Measurements from ENCODE around the gene SCUBE3.

SCUBE3 gene

DNA sequence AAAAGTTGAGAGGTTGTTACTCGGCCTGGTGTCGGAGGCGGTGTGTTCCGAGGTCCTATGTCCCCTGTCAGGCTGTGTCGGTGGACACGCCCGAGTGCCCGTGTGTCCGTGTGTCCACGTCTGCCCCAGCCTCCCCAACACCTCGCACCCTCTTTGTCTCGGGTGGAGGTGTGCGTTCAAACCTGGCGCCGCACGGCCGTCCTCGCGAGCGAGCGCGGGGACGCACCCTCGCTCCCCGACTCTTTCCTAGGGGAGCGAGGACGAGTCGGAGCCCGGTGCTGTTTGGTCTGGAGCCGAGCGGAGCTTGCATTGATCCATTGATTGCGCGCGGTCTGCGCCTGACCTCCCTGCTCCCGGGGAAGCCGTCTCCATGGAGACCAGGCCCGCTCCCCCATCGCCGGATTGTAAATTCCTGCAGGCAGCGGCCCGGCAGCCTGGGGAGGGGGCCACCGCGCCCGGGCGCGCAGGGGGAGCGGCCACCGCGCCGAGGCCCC is 411 bp upstream of the SCUBE3 start:
- DNase-seq (ENCODE audit: low read depth in 1 of 2, low spot score in 1 of 2): no peak
- Histone ChIP-seq H3K27me3 (ENCODE audit: insufficient read depth, poor library complexity, severe bottlenecking) (peaks cover 54% of the 10 kb centered on the region), H3K27ac (replicated peaks) (no peak overlapping the region), H3K4me3 (replicated peaks; ENCODE audit: insufficient read depth, low read length) (no peak overlapping the region)
- TF ChIP-seq GABPA (IDR thresholded peaks at IDR 0.05; ENCODE audit: low read depth) (no peak), POLR2AphosphoS5 (IDR thresholded peaks at IDR 0.05; ENCODE audit: low read depth) (no peak), SPI1 (IDR thresholded peaks at IDR 0.05; ENCODE audit: borderline replicate concordance, low read depth) (no peak)
- TF ChIP-seq, protein P1, sequence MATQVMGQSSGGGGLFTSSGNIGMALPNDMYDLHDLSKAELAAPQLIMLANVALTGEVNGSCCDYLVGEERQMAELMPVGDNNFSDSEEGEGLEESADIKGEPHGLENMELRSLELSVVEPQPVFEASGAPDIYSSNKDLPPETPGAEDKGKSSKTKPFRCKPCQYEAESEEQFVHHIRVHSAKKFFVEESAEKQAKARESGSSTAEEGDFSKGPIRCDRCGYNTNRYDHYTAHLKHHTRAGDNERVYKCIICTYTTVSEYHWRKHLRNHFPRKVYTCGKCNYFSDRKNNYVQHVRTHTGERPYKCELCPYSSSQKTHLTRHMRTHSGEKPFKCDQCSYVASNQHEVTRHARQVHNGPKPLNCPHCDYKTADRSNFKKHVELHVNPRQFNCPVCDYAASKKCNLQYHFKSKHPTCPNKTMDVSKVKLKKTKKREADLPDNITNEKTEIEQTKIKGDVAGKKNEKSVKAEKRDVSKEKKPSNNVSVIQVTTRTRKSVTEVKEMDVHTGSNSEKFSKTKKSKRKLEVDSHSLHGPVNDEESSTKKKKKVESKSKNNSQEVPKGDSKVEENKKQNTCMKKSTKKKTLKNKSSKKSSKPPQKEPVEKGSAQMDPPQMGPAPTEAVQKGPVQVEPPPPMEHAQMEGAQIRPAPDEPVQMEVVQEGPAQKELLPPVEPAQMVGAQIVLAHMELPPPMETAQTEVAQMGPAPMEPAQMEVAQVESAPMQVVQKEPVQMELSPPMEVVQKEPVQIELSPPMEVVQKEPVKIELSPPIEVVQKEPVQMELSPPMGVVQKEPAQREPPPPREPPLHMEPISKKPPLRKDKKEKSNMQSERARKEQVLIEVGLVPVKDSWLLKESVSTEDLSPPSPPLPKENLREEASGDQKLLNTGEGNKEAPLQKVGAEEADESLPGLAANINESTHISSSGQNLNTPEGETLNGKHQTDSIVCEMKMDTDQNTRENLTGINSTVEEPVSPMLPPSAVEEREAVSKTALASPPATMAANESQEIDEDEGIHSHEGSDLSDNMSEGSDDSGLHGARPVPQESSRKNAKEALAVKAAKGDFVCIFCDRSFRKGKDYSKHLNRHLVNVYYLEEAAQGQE (IDR thresholded peaks at IDR 0.05; ENCODE audit: insufficient replicate concordance, low read depth): no peak
- TF ChIP-seq, protein P2, sequence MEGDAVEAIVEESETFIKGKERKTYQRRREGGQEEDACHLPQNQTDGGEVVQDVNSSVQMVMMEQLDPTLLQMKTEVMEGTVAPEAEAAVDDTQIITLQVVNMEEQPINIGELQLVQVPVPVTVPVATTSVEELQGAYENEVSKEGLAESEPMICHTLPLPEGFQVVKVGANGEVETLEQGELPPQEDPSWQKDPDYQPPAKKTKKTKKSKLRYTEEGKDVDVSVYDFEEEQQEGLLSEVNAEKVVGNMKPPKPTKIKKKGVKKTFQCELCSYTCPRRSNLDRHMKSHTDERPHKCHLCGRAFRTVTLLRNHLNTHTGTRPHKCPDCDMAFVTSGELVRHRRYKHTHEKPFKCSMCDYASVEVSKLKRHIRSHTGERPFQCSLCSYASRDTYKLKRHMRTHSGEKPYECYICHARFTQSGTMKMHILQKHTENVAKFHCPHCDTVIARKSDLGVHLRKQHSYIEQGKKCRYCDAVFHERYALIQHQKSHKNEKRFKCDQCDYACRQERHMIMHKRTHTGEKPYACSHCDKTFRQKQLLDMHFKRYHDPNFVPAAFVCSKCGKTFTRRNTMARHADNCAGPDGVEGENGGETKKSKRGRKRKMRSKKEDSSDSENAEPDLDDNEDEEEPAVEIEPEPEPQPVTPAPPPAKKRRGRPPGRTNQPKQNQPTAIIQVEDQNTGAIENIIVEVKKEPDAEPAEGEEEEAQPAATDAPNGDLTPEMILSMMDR (IDR thresholded peaks at IDR 0.05; ENCODE audit: insufficient read depth, low read length): no peak

DNA sequence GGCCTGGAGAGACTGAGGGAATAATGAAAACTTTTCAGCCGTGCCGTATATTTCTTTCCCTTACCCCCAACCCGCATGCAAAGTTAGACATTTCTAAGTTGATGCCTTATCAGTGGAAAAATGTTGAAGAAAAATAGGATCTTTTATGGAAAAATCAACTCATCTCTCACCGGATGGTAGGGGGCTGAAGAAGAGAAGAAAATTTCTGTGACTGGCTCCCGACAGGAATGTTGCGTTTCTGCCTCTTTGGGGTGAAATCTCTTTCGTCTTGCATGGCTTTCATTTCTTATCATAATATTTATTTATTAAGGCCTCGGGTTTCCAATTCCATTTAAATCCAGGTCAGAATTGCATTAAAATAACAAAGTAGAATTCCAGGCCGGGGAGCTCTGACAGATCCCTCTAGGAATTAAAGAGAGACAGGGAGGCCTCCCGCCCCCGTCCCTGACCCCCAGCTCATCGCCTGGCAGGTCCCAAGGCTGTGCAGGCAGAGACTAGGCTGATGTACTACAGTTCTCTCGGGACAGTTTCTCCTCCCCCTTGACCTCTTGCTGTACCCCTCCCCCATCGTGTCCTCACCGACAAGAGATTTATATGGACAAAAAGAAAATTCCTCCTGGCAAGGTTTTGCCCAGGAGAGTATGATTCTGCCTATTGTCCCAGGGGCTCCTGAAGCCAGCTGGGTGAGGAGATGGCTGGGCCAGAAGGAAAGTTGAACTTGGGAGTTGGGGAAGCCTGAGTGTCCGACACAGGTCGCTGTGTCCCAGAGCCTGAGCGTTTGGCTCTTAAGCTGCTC is 1.3 kb downstream of the SCUBE3 start:
- Histone ChIP-seq H3K27ac (replicated peaks) (no peak overlapping the region), H3K27me3 (ENCODE audit: insufficient read depth, poor library complexity, severe bottlenecking) (peaks cover 58% of the 10 kb centered on the region), H3K4me3 (replicated peaks; ENCODE audit: insufficient read depth, low read length) (no peak overlapping the region)
- TF ChIP-seq, protein P2 (IDR thresholded peaks at IDR 0.05; ENCODE audit: insufficient read depth, low read length): no peak
- TF ChIP-seq SPI1 (IDR thresholded peaks at IDR 0.05; ENCODE audit: borderline replicate concordance, low read depth) (no peak), POLR2AphosphoS5 (IDR thresholded peaks at IDR 0.05; ENCODE audit: low read depth) (no peak), GABPA (IDR thresholded peaks at IDR 0.05; ENCODE audit: low read depth) (no peak)
- TF ChIP-seq, protein P1 (IDR thresholded peaks at IDR 0.05; ENCODE audit: insufficient replicate concordance, low read depth): no peak
- no peak for DNase-seq (ENCODE audit: low read depth in 1 of 2, low spot score in 1 of 2)

DNA sequence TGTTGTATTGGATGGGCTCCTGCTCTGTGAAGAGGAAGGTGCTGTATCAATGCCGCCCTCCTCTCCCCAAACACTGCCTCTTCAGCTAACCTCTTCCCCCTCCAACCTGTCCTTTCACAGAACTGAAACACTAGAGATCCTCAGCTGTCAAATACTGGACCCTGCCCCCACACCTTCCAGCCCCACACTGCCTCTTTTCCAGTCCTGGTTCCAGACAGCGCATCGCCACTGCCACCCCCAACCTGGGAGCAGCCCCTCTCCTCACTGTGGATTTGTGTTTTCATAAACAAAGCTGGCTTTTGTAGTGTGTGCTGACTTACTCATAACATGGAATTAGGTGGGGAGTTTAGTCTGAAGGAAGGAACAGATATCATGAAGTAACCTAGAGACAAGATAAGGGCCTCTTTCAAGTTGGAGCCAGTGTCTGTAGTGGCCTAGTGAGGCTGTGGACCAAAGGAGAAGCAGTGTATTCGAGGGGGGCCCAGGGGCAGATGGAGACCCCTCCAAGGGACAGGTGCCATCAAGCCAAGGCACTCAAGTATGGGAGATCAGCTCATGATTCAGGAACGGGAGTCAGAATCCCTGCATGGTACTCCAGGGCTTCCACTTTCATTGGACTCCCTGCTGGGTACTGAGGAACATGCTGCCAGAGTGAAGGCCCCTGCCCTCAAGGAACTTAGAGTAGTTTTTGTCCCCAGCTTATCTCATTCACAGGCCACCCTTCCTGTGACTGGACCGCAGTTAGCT is 2.1 kb downstream of the SCUBE3 start:
- H3K4me3 ChIP-seq (replicated peaks; ENCODE audit: insufficient read depth, low read length): no peak overlapping the region

More for the DNA sequence above, 2.1 kb downstream of the SCUBE3 start:
- H3K27me3 ChIP-seq (ENCODE audit: insufficient read depth, poor library complexity, severe bottlenecking): peaks cover 60% of the 10 kb centered on the region
- DNase-seq (ENCODE audit: low read depth in 1 of 2, low spot score in 1 of 2): no peak
- TF ChIP-seq, protein P1 (IDR thresholded peaks at IDR 0.05; ENCODE audit: insufficient replicate concordance, low read depth): no peak
- TF ChIP-seq, protein P2 (IDR thresholded peaks at IDR 0.05; ENCODE audit: insufficient read depth, low read length): no peak
- TF ChIP-seq GABPA (IDR thresholded peaks at IDR 0.05; ENCODE audit: low read depth): no peak
- no peak for TF ChIP-seq SPI1 (IDR thresholded peaks at IDR 0.05; ENCODE audit: borderline replicate concordance, low read depth)
- TF ChIP-seq POLR2AphosphoS5 (IDR thresholded peaks at IDR 0.05; ENCODE audit: low read depth): no peak
- H3K27ac ChIP-seq (replicated peaks): no peak overlapping the region

Measured in HL-60 (cell line).